NCI-H526 (cell line): Measurements from ENCODE around the gene C5AR1.
"Not testable (repeated sequence)": the region's sequence is repeated elsewhere in the genome, so short reads cannot be mapped to it uniquely, and the experiment has no call there.

Experiments used
- DNase-seq, 2 experiments: peaks; one replicate each; lab custom pipeline; 2025; lab: John Stamatoyannopoulos, UW

The C5AR1 gene

DNA sequence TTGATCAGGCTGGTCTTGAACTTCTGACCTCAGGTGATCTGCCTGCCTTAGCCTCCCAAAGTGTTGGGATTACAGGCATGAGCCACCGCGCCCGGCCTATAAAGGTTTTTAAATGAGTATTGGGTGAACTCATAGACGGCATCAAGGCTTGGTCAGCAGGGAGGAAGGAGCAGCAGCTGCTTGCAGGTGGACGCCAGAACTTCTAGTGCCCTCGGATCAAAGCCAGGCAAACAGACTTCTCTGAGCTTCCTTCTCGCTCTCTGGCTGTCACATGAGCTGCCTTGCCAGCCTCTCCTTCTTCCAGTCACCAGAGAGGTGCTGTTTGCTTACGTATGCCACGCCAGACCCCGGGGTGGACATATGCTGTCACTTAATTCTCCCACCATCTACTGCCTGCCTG is 55.8 kb downstream of the C5AR1 start:
- not testable (repeated sequence) for DNase-seq

- no peak for DNase-seq
Measured at GRCh38 chr19:47370045-47370611, 60.5 kb downstream of the C5AR1 start.

- no peak for DNase-seq
Measured at GRCh38 chr19:47371261-47371660, 61.6 kb downstream of the C5AR1 start.
